HepG2 (cell line): ENCODE measurements around the gene CENPB. TPM values are rescaled to one million over a fixed set of nuclear protein-coding genes. Genes with fewer than 3 reads are reported as not detected.
A peak's percentile ranks its signal among the peaks of the same experiment; 100 is the strongest.

Experiments
- DRAP1 ChIP-seq: IDR thresholded peaks from 2 replicates; pipeline ENCODE4 v1.6.1; 2016; ENCODE audit warnings: missing genetic modification reagents, missing compliant biosample characterization
- MEIS1 ChIP-seq: sonication (generic); formaldehyde crosslinking; IDR thresholded peaks from 2 replicates; pipeline ENCODE4 v1.9.0; 2021; ENCODE audit warnings: mild to moderate bottlenecking, missing genetic modification reagents, moderate library complexity, borderline replicate concordance
- RAD51 ChIP-seq: fragments of 450-650 bp; IDR thresholded peaks from 2 replicates; pipeline ENCODE4 v1.6.1; 2016; ENCODE audit warnings: borderline replicate concordance
- RBFOX2 ChIP-seq: fragments of 200-400 bp; formaldehyde crosslinking; IDR thresholded peaks from 2 replicates; pipeline ENCODE4 v1.6.1; 2017; ENCODE audit warnings: low read depth, mild to moderate bottlenecking, low read length
- RFXANK ChIP-seq: IDR thresholded peaks from 2 replicates; pipeline ENCODE4 v1.6.1; 2016
- SIX4 ChIP-seq: sonication (generic); formaldehyde crosslinking; IDR thresholded peaks from 2 replicates; pipeline ENCODE4 v1.4.0; 2020; ENCODE audit warnings: missing genetic modification reagents
- SMYD3 ChIP-seq: sonication (generic); formaldehyde crosslinking; IDR thresholded peaks from 2 replicates; pipeline ENCODE4 v1.8.1; 2023; ENCODE audit warnings: mild to moderate bottlenecking, missing genetic modification reagents
- SP5 ChIP-seq: IDR thresholded peaks from 2 replicates; pipeline ENCODE4 v1.6.1; 2016; ENCODE audit warnings: low read depth, borderline replicate concordance
- TBP ChIP-seq: sonication (generic); formaldehyde crosslinking; IDR thresholded peaks from 2 replicates; pipeline ENCODE4 v1.5.0; 2020; ENCODE audit warnings: missing genetic modification reagents
- TCF7 ChIP-seq: sonication (generic); IDR thresholded peaks from 2 replicates; pipeline ENCODE4 v1.6.1; 2016; ENCODE audit warnings: antibody characterized with exemption, low read depth
- ZBTB39 ChIP-seq: sonication (generic); formaldehyde crosslinking; IDR thresholded peaks from 2 replicates; pipeline ENCODE4 v1.5.0; 2020; ENCODE audit warnings: missing genetic modification reagents
- ZNF142 ChIP-seq: sonication (generic); formaldehyde crosslinking; IDR thresholded peaks from 2 replicates; pipeline ENCODE4 v1.4.0; 2020; ENCODE audit warnings: missing genetic modification reagents
- ZNF256 ChIP-seq: sonication (generic); formaldehyde crosslinking; conservative IDR thresholded peaks from 2 replicates; pipeline ENCODE4 v1.4.0; 2020; ENCODE audit warnings: missing genetic modification reagents
- ZNF501 ChIP-seq: sonication (generic); formaldehyde crosslinking; IDR thresholded peaks from 2 replicates; pipeline ENCODE4 v1.5.1; 2020; ENCODE audit warnings: mild to moderate bottlenecking, moderate library complexity, missing genetic modification reagents
- ZNF530 ChIP-seq: sonication (generic); formaldehyde crosslinking; IDR thresholded peaks from 2 replicates; pipeline ENCODE4 v1.5.0; 2020; ENCODE audit warnings: low read depth, mild to moderate bottlenecking, missing genetic modification reagents
- ZNF543 ChIP-seq: sonication (generic); formaldehyde crosslinking; IDR thresholded peaks from 2 replicates; pipeline ENCODE4 v1.4.0; 2020; ENCODE audit warnings: mild to moderate bottlenecking, missing genetic modification reagents
- ZNF569 ChIP-seq: sonication (generic); formaldehyde crosslinking; IDR thresholded peaks from 2 replicates; pipeline ENCODE4 v1.5.0; 2020; ENCODE audit warnings: mild to moderate bottlenecking, missing genetic modification reagents, moderate library complexity, borderline replicate concordance
- ZNF720 ChIP-seq: sonication (generic); formaldehyde crosslinking; IDR thresholded peaks from 2 replicates; pipeline ENCODE4 v1.4.0; 2020; ENCODE audit warnings: missing genetic modification reagents
- ZNF782 ChIP-seq: sonication (generic); formaldehyde crosslinking; IDR thresholded peaks from 2 replicates; pipeline ENCODE4 v1.4.0; 2020; ENCODE audit warnings: missing genetic modification reagents, mild to moderate bottlenecking, borderline replicate concordance
- polyA plus RNA-seq, 8 experiments: library from polyadenylated mRNA; depleted of rRNA in 3 of 8; stranded (reverse) in 7 of 8; unstranded in 1 of 8; fragments of >200 nt; fragmentation: Illumina TruSeq in 4 of 8; extraction: Trizol in 4 of 8; gene quantifications; 2 replicates each; pipeline versions ENCODE4 v1.2.1 to v1.2.3, GENCODE V29; 2011 to 2016; ENCODE audit warnings: low read depth in 4 of 8, missing spikeins in 1 of 8, mixed read lengths in 1 of 8; ENCODE audit not compliant: insufficient read depth in 1 of 8
- total RNA-seq, 5 experiments: library from RNA; depleted of rRNA; stranded (reverse); fragments of >200 nt; fragmentation: Illumina TruSeq; extraction: Trizol; gene quantifications; 2 replicates each; pipeline ENCODE4 v1.2.3, GENCODE V29; 2016; ENCODE audit warnings: low read depth in 1 of 5
- TF ChIP-seq, protein P1 (sequence below): sonication (generic); formaldehyde crosslinking; IDR thresholded peaks from 2 replicates; pipeline ENCODE4 v1.4.0; 2020; ENCODE audit warnings: missing genetic modification reagents

CENPB gene
- total and polyA plus RNA-seq, 2 of the 13 experiments (the other 11 are each of a cell fraction or from before 2014, with no cell fraction given) = 10.4 to 54.5 TPM

DNA sequence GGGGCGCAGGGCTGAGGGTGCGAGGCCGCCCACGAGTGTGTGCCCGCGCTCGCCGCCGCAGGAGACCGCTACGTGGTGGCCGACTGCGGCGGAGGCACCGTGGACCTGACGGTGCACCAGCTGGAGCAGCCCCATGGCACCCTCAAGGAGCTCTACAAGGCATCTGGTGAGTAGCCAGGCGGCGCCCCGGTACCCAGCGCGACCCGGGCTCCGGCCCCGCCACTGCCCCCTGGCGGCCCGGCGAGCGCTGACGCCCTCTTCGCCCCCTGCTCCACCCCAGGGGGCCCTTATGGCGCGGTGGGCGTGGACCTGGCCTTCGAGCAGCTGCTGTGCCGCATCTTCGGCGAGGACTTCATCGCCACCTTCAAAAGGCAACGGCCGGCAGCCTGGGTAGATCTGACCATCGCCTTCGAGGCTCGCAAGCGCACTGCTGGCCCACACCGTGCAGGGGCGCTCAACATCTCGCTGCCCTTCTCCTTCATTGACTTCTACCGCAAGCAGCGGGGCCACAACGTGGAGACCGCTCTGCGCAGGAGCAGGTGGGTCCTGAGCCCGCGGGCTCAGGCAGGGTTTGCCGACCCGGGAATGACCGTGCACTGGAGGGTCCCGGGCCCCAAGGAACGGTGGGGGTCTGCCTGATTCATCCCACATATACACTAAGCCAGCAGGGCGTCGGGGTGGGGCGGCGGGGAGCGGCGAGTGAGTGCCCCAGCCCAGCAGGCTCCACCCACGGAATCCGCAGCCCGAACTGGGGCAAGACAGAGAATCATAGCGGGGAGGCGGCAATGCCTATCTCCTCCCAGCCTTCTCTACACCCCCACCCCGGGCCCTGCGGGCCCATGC, 36.6 kb downstream of the CENPB start (continued):
- TF ChIP-seq ZNF142 (CRISPR knock-in tag) (peak; percentile 63; the same call in 1 of the 2 replicates), ZNF782 (CRISPR knock-in tag) (no peak; the same call in 1 of the 2 replicates), RBFOX2 (peak; percentile 53), ZNF720 (CRISPR knock-in tag) (no peak), RFXANK (CRISPR knock-in tag) (no peak), ZNF530 (CRISPR knock-in tag) (no peak), SP5 (peak; percentile 48; the same call in 1 of the 2 replicates), ZNF543 (CRISPR knock-in tag) (no peak), SIX4 (CRISPR knock-in tag) (no peak), TCF7 (no peak), ZNF256 (no peak), RAD51 (no peak), ZNF501 (CRISPR knock-in tag) (peak; percentile 87), ZNF569 (CRISPR knock-in tag) (no peak), SMYD3 (no peak), DRAP1 (CRISPR knock-in tag) (peak; percentile 47; the same call in 1 of the 2 replicates), TBP (CRISPR knock-in tag) (0 out of 2 replicates have a peak, but pooled peaks have one; percentile 41), ZBTB39 (peak; percentile 86; the same call in 1 of the 2 replicates), MEIS1 (CRISPR knock-in tag) (no peak)
- TF ChIP-seq, protein P1, sequence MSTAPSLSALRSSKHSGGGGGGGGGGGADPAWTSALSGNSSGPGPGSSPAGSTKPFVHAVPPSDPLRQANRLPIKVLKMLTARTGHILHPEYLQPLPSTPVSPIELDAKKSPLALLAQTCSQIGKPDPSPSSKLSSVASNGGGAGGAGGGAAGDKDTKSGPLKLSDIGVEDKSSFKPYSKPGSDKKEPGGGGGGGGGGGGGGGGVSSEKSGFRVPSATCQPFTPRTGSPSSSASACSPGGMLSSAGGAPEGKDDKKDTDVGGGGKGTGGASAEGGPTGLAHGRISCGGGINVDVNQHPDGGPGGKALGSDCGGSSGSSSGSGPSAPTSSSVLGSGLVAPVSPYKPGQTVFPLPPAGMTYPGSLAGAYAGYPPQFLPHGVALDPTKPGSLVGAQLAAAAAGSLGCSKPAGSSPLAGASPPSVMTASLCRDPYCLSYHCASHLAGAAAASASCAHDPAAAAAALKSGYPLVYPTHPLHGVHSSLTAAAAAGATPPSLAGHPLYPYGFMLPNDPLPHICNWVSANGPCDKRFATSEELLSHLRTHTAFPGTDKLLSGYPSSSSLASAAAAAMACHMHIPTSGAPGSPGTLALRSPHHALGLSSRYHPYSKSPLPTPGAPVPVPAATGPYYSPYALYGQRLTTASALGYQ (CRISPR knock-in tag) = no peak; the same call in 1 of the 2 replicates
